Measurements from ENCODE around the gene USH2A.

The USH2A gene

GRCh38 chr1:215793180-215793579 is 630.1 kb downstream of the USH2A start:
- H3K4me3 ChIP-seq (ENCODE audit: low read length) = no peak overlapping the region
- no peaks in the 10 kb centered on the region for H3K9me3 ChIP-seq (replicated peaks; ENCODE audit: insufficient read depth, low read length)
- no peaks in the 10 kb centered on the region for H3F3A ChIP-seq (ENCODE audit: insufficient read depth, low read length)
- H3K4me1 ChIP-seq (ENCODE audit: low read length) = no peaks in the 10 kb centered on the region
- no peak overlapping the region for H3K27ac ChIP-seq (ENCODE audit: low read length)
- no peaks in the 10 kb centered on the region for H3K79me2 ChIP-seq (ENCODE audit: low read length)
- no peak overlapping the region for H3K4me2 ChIP-seq (ENCODE audit: low read depth, low read length)
- DNase-seq = no peak
- H3K36me3 ChIP-seq (replicated peaks; ENCODE audit: insufficient read depth, low read length) = no peaks in the 10 kb centered on the region
- no peaks in the 10 kb centered on the region for H3K27me3 ChIP-seq (replicated peaks; ENCODE audit: insufficient read depth, low read length)
- no peak overlapping the region for H2AFZ ChIP-seq (ENCODE audit: low read length)
- H4K20me1 ChIP-seq (ENCODE audit: insufficient read depth, low read length) = no peaks in the 10 kb centered on the region
- TF ChIP-seq EZH2phosphoT487 (IDR thresholded peaks at IDR 0.05; ENCODE audit: low read length) (no peak), CTCF (IDR thresholded peaks at IDR 0.05; ENCODE audit: low read length) (peak; percentile 47)
- no peak overlapping the region for H3K9ac ChIP-seq (ENCODE audit: low read length)
- no peaks in the 10 kb centered on the region for H3K9me2 ChIP-seq (replicated peaks; ENCODE audit: insufficient read depth, low read length)

- H3K27ac ChIP-seq (ENCODE audit: low read length) = no peak overlapping the region
- no peak overlapping the region for H2AFZ ChIP-seq (ENCODE audit: low read length)
- no peaks in the 10 kb centered on the region for H3K79me2 ChIP-seq (ENCODE audit: low read length)
- no peak overlapping the region for H3K9ac ChIP-seq (ENCODE audit: low read length)
- H3F3A ChIP-seq (ENCODE audit: insufficient read depth, low read length) = no peaks in the 10 kb centered on the region
- no peaks in the 10 kb centered on the region for H3K9me2 ChIP-seq (replicated peaks; ENCODE audit: insufficient read depth, low read length)
- TF ChIP-seq EZH2 (optimal IDR thresholded peaks at IDR 0.05; ENCODE audit: low read depth, low read length) = no peak
- no peak overlapping the region for H3K4me3 ChIP-seq (ENCODE audit: low read length)
- H3K4me2 ChIP-seq (ENCODE audit: low read depth, low read length) = no peak overlapping the region
- H3K36me3 ChIP-seq (replicated peaks; ENCODE audit: insufficient read depth, low read length) = no peaks in the 10 kb centered on the region
- H3K27me3 ChIP-seq (replicated peaks; ENCODE audit: insufficient read depth, low read length) = no peaks in the 10 kb centered on the region
- no peaks in the 10 kb centered on the region for H3K4me1 ChIP-seq (ENCODE audit: low read length)
- no peaks in the 10 kb centered on the region for H4K20me1 ChIP-seq (ENCODE audit: insufficient read depth, low read length)
- H3K9me3 ChIP-seq (replicated peaks; ENCODE audit: insufficient read depth, low read length) = no peaks in the 10 kb centered on the region
- no peak for DNase-seq
Observed at GRCh38 chr1:215792446-215792845, 630.8 kb downstream of the USH2A start.

GRCh38 chr1:215789981-215790380 is 633.3 kb downstream of the USH2A start:
- H3K79me2 ChIP-seq (ENCODE audit: low read length) = no peaks in the 10 kb centered on the region
- no peaks in the 10 kb centered on the region for H3K36me3 ChIP-seq (replicated peaks; ENCODE audit: insufficient read depth, low read length)
- no peak overlapping the region for H2AFZ ChIP-seq (ENCODE audit: low read length)
- H3K9me2 ChIP-seq (replicated peaks; ENCODE audit: insufficient read depth, low read length) = no peaks in the 10 kb centered on the region
- no peak for TF ChIP-seq EZH2 (optimal IDR thresholded peaks at IDR 0.05; ENCODE audit: low read depth, low read length)
- TF ChIP-seq CTCF (IDR thresholded peaks at IDR 0.05; ENCODE audit: low read length) = no peak
- no peak for TF ChIP-seq EZH2phosphoT487 (IDR thresholded peaks at IDR 0.05; ENCODE audit: low read length)
- no peak overlapping the region for H3K4me2 ChIP-seq (ENCODE audit: low read depth, low read length)
- no peaks in the 10 kb centered on the region for H3K9me3 ChIP-seq (replicated peaks; ENCODE audit: insufficient read depth, low read length)
- DNase-seq = no peak
- H3K27me3 ChIP-seq (replicated peaks; ENCODE audit: insufficient read depth, low read length) = no peaks in the 10 kb centered on the region
- H3F3A ChIP-seq (ENCODE audit: insufficient read depth, low read length) = no peaks in the 10 kb centered on the region
- H3K4me3 ChIP-seq (ENCODE audit: low read length) = no peak overlapping the region
- H4K20me1 ChIP-seq (ENCODE audit: insufficient read depth, low read length) = no peaks in the 10 kb centered on the region
- no peak overlapping the region for H3K9ac ChIP-seq (ENCODE audit: low read length)
- no peaks in the 10 kb centered on the region for H3K4me1 ChIP-seq (ENCODE audit: low read length)
- no peak overlapping the region for H3K27ac ChIP-seq (ENCODE audit: low read length)

- H3K9me2 ChIP-seq (replicated peaks; ENCODE audit: insufficient read depth, low read length) = no peaks in the 10 kb centered on the region
- no peak overlapping the region for H3K9ac ChIP-seq (ENCODE audit: low read length)
- no peaks in the 10 kb centered on the region for H3K9me3 ChIP-seq (replicated peaks; ENCODE audit: insufficient read depth, low read length)
- H3K4me3 ChIP-seq (ENCODE audit: low read length) = no peak overlapping the region
- H3F3A ChIP-seq (ENCODE audit: insufficient read depth, low read length) = no peaks in the 10 kb centered on the region
- DNase-seq = no peak
- H3K4me1 ChIP-seq (ENCODE audit: low read length) = no peaks in the 10 kb centered on the region
- TF ChIP-seq EZH2 (optimal IDR thresholded peaks at IDR 0.05; ENCODE audit: low read depth, low read length) (no peak), CTCF (IDR thresholded peaks at IDR 0.05; ENCODE audit: low read length) (no peak), EZH2phosphoT487 (IDR thresholded peaks at IDR 0.05; ENCODE audit: low read length) (no peak)
- H3K27ac ChIP-seq (ENCODE audit: low read length) = no peak overlapping the region
- no peaks in the 10 kb centered on the region for H4K20me1 ChIP-seq (ENCODE audit: insufficient read depth, low read length)
- H3K27me3 ChIP-seq (replicated peaks; ENCODE audit: insufficient read depth, low read length) = no peaks in the 10 kb centered on the region
- no peaks in the 10 kb centered on the region for H3K79me2 ChIP-seq (ENCODE audit: low read length)
- no peak overlapping the region for H3K4me2 ChIP-seq (ENCODE audit: low read depth, low read length)
- no peak overlapping the region for H2AFZ ChIP-seq (ENCODE audit: low read length)
- H3K36me3 ChIP-seq (replicated peaks; ENCODE audit: insufficient read depth, low read length) = no peaks in the 10 kb centered on the region
Observed at GRCh38 chr1:215786997-215787396, 636.3 kb downstream of the USH2A start.
